GM10266 (cell line): ENCODE measurements around the gene AGPAT1.

Source experiments
- DNase-seq: peaks from one replicate; pipeline ENCODE4 v3.0.0; 2012; ENCODE audit errors: extremely low spot score
- TF ChIP-seq, protein P1 (sequence below): IDR thresholded peaks from 2 replicates; pipeline ENCODE4 v1.5.1; 2012; ENCODE audit warnings: mild to moderate bottlenecking, low read depth; ENCODE audit not compliant: control insufficient read depth, insufficient read depth; ENCODE audit errors: missing control alignments

AGPAT1 gene

DNA sequence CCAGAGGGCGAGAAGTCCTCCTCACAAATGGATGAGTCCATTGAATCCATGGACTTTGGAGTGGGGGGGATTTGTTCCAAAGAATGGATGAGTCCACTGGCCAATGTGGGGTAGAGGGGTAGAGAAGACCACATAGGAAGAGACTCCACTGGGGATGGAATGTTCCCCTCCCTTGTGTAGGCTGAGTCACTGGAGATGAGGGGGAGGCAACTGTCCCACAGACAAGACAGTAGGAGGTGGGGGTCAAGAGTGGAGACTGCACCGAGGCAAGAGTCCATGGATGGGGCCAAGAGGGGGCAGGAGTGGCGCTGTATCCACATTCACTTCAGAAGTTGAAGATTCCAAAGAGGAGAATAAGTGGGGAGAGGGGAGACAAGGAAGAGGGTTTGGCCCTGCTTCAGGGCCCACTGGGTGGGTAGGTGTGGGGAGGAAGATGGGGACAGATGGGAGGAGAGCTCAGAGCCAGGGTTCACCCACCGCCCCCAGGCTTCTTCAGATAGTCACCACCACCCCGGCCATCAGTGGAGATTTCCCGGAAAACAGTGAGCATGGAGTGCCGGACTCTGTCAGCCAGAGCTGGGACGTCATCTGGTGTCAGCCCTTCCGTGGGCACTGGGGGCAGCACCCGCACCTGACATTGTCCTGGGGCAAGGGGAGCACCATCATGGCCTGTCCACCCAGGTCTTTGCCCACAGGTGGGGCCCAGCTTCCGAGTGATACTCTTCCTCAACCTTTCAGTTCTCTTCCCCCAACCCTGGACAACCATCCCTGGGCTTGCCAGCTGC, 6.9 kb downstream of the AGPAT1 start:
- DNase-seq: no peak
- TF ChIP-seq, protein P1, sequence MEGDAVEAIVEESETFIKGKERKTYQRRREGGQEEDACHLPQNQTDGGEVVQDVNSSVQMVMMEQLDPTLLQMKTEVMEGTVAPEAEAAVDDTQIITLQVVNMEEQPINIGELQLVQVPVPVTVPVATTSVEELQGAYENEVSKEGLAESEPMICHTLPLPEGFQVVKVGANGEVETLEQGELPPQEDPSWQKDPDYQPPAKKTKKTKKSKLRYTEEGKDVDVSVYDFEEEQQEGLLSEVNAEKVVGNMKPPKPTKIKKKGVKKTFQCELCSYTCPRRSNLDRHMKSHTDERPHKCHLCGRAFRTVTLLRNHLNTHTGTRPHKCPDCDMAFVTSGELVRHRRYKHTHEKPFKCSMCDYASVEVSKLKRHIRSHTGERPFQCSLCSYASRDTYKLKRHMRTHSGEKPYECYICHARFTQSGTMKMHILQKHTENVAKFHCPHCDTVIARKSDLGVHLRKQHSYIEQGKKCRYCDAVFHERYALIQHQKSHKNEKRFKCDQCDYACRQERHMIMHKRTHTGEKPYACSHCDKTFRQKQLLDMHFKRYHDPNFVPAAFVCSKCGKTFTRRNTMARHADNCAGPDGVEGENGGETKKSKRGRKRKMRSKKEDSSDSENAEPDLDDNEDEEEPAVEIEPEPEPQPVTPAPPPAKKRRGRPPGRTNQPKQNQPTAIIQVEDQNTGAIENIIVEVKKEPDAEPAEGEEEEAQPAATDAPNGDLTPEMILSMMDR: no peak

DNA sequence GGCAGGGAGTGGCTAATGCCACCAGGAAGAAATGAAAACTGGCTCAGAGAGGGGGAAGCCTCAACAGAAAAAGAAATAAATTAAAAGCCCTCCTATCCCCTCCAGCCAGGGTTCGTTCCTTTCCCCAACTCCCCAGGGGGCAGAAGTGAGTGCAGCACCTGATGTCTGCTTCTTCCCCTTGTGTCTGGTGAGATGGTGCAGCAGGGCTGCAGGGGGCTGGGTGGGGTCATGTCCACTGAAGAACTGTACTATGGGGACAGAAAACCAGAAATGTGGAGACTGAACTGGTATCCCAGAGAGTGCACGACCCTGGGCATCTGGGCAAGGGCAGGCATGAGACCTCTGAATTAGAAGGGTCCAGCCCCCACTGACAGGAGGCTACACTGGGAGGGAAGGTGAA, 7.5 kb downstream of the AGPAT1 start:
- no peak for DNase-seq
- TF ChIP-seq, protein P1: no peak

DNA sequence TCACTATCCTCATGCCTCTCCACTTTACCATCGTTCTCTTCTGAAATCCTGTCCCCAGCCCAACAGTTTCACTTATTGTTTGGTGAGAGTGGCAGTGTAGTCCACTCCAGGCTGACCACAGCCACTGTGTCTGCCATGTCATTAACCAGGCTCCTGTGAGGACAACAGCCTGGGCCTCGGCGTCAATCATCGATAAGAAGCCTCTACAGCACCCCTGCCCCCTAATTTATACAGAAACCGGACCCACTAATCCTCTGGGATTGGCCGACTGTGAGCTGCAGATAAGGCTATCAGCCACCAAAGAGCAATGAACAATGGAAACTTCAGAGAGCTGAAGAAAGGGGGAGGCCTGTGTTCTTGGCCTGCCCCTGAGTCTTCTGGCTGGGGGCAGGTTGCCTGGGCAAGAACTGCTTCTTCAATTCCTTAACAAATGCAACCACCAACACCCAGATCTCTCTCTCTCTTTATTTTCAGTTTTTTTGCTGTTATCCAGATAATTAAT, 8.1 kb downstream of the AGPAT1 start:
- DNase-seq: no peak
- TF ChIP-seq, protein P1: no peak

DNA sequence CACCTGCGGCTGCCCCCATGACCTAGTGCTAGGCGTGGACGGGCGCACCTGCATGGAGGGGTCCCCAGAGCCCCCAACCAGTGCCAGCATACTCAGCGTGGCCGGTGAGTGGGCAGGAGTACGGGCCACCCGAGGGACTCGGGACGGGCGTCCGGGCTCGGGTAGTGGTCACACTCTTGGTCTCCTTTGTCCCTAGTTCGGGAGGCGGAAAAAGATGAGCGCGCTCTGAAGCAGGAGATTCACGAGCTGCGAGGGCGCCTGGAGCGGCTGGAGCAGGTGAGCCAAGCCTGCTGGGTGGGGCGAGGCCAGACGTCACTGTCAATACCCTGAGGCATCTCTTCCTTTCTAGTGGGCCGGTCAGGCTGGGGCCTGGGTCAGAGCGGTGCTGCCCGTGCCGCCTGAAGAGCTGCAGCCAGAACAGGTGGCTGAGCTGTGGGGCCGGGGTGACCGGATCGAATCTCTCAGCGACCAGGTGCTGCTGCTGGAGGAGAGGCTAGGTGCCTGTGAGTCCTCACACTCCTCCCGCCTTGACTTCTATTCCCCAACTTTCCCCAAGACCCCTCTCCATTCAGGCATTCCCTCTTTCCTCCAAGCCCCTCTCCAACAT, 8.6 kb downstream of the AGPAT1 start:
- TF ChIP-seq, protein P1: no peak
- DNase-seq: no peak

DNA sequence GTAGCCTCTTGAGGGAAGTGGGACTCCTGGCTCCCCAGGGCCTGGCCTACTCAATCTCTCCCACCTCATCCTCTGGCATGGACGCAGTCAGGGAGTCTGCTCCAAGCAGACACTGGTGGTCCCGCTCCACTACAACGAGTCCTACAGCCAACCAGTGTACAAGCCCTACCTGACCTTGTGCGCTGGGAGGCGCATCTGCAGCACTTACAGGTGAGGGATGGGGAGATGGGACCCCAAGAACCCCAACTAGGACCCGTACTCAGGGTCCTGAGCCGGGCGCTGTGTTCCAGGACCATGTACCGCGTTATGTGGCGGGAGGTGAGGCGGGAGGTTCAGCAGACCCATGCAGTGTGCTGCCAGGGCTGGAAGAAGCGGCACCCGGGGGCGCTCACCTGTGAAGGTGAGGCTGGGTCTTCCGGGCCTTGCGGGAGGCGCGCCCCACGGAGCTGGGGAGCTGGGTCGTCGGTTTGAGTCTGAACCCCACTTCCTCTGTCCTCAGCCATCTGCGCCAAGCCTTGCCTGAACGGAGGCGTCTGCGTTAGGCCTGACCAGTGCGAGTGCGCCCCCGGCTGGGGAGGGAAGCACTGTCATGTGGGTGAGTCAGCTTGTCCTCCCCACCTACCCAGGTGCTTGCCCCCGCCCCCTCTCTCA, 9.3 kb downstream of the AGPAT1 start:
- TF ChIP-seq, protein P1: no peak
- no peak for DNase-seq

DNA sequence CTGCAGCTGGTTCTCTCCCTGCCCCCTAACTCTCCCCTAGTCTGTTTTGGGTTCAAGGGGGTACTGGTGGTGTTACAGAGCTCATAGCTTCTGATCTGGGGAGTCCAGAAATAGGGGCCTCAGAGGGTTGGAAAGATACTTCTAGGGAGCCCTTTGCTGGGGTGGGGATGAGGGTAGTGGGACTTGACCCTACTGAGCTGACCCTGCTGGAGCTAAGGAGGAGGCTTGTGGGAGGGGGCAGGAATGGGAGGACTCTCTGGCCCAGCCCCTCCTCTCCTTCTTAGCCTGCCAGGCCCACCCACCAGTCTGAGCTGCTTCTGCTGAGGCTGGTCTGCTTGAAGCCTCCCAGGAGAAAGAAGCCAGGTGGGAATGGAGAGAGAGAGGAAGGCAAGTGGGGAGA, 11.6 kb downstream of the AGPAT1 start, which contains the start of gene EGFL8:
EGFL8 (plus strand) TSS at position 301 of the 400 bp plus-strand sequence. CDS start 1,571 bp downstream, outside the sequence.
- no peak for DNase-seq
- TF ChIP-seq, protein P1: no peak
